Measurements from ENCODE around the gene KCTD21. TPM values are rescaled to one million over a fixed set of nuclear protein-coding genes. Genes with fewer than 3 reads are reported as not detected.

Gene KCTD21
- total and polyA plus RNA-seq, 8 donors = 2.9 to 62.4 (median 3.7) TPM; not detected in 1

- peak overlapping the region; percentile 64 to 77 (median 68) for H3K4me3 ChIP-seq
- 16 to 19% (median 17%) methylated on average over 12 of the region's 12 CpGs for WGBS, 5 donors
- no peaks in the 10 kb centered on the region for H3K9me3 ChIP-seq
- peaks cover 7 to 29% (median 17%) of the 10 kb centered on the region in 4 donors for H3K4me1 ChIP-seq
- H3K36me3 ChIP-seq = peaks cover 4 to 18% (median 10%) of the 10 kb centered on the region in 4 donors
- H3K27me3 ChIP-seq = no peaks in the 10 kb centered on the region
- DNase-seq = peak; percentile 41 to 53
- no peak for TF ChIP-seq CTCF (IDR thresholded peaks at IDR 0.05)
- TF ChIP-seq POLR2AphosphoS5 (IDR thresholded peaks at IDR 0.05) = no peak
- TF ChIP-seq EP300 (IDR thresholded peaks at IDR 0.05) = no peak
- no peak for TF ChIP-seq POLR2A (IDR thresholded peaks at IDR 0.05)
- H3K27ac ChIP-seq = peak overlapping the region; percentile 68 to 87 (median 84)
- intact Hi-C loops (cut with DNase I; ENCODE audit: low total_unique reads) = no loop called here
Measured at GRCh38 chr11:78138694-78139421, 49.6 kb downstream of the KCTD21 start.

GRCh38 chr11:78138291-78138690 lies 50.1 kb downstream of the KCTD21 start:
- Histone ChIP-seq H3K4me1 (peaks cover 7 to 29% (median 17%) of the 10 kb centered on the region in 4 donors), H3K27ac (no peak overlapping the region), H3K36me3 (peaks cover 4 to 18% (median 10%) of the 10 kb centered on the region in 4 donors), H3K4me3 (peak overlapping the region in 1 of 4 donors; percentile 70), H3K9me3 (no peaks in the 10 kb centered on the region), H3K27me3 (no peaks in the 10 kb centered on the region)
- DNase-seq = no peak
- TF ChIP-seq CTCF (IDR thresholded peaks at IDR 0.05) = no peak
- TF ChIP-seq EP300 (IDR thresholded peaks at IDR 0.05) = no peak
- TF ChIP-seq POLR2AphosphoS5 (IDR thresholded peaks at IDR 0.05) = no peak
- TF ChIP-seq POLR2A (IDR thresholded peaks at IDR 0.05) = no peak
- intact Hi-C loops (cut with DNase I; ENCODE audit: low total_unique reads) = no loop called here
- 85 to 96% (median 92%) methylated on average over 4 of the region's 4 CpGs for WGBS, 5 donors

GRCh38 chr11:78132475-78132874 lies 56.0 kb downstream of the KCTD21 start:
- DNase-seq = no peak
- TF ChIP-seq POLR2AphosphoS5 (IDR thresholded peaks at IDR 0.05) (no peak), CTCF (IDR thresholded peaks at IDR 0.05) (no peak), POLR2A (IDR thresholded peaks at IDR 0.05) (no peak), EP300 (IDR thresholded peaks at IDR 0.05) (no peak)
- peaks cover 0 to 8% (median 0%) of the 10 kb centered on the region in 4 donors for H3K4me1 ChIP-seq
- intact Hi-C loops (cut with DNase I; ENCODE audit: low total_unique reads) = no loop called here
- peaks cover 4 to 18% (median 10%) of the 10 kb centered on the region in 4 donors for H3K36me3 ChIP-seq
- 57 to 68% (median 61%) methylated on average over 2 of the region's 2 CpGs for WGBS, 5 donors
- H3K27ac ChIP-seq = no peak overlapping the region
- no peak overlapping the region for H3K4me3 ChIP-seq
- H3K27me3 ChIP-seq = no peaks in the 10 kb centered on the region
- no peaks in the 10 kb centered on the region for H3K9me3 ChIP-seq

GRCh38 chr11:78131956-78132355 lies 56.5 kb downstream of the KCTD21 start:
- no peak overlapping the region for H3K4me3 ChIP-seq
- no peaks in the 10 kb centered on the region for H3K9me3 ChIP-seq
- no peaks in the 10 kb centered on the region for H3K27me3 ChIP-seq
- TF ChIP-seq POLR2AphosphoS5 (IDR thresholded peaks at IDR 0.05) (no peak), POLR2A (IDR thresholded peaks at IDR 0.05) (no peak), EP300 (IDR thresholded peaks at IDR 0.05) (no peak), CTCF (IDR thresholded peaks at IDR 0.05) (no peak)
- H3K27ac ChIP-seq = no peak overlapping the region
- 56 to 75% (median 67%) methylated on average over 3 of the region's 3 CpGs for WGBS, 5 donors
- intact Hi-C loops (cut with DNase I; ENCODE audit: low total_unique reads) = no loop called here
- peaks cover 0 to 5% (median 0%) of the 10 kb centered on the region in 4 donors for H3K4me1 ChIP-seq
- H3K36me3 ChIP-seq = peaks cover 4 to 18% (median 11%) of the 10 kb centered on the region in 4 donors
- DNase-seq = no peak
